Endothelial cell of umbilical vein (primary cell): ENCODE results near the gene PAN3.

Source experiments
- CTCF ChIP-seq, 2 donors: IDR thresholded peaks; 1 replicate in 1 of 2; 2 replicates in 1 of 2; pipeline ENCODE4 v1.5.1; 2011; ENCODE audit warnings: low read length in 2 of 2, mild to moderate bottlenecking in 2 of 2, moderate library complexity in 2 of 2, control low read depth in 1 of 2, inconsistent platforms in 1 of 2, low read depth in 1 of 2; ENCODE audit not compliant: insufficient read depth in 1 of 2; ENCODE audit errors: extremely low read depth in 1 of 2
- EZH2 ChIP-seq: IDR thresholded peaks from 2 replicates; pipeline ENCODE4 v1.6.1; 2012; ENCODE audit warnings: borderline replicate concordance, low read depth, mild to moderate bottlenecking, moderate library complexity, low read length, inconsistent platforms; ENCODE audit not compliant: severe bottlenecking
- FOS ChIP-seq: IDR thresholded peaks from 2 replicates; pipeline ENCODE4 v1.6.1; 2011; ENCODE audit warnings: mild to moderate bottlenecking, low read length, moderate library complexity, borderline replicate concordance; ENCODE audit not compliant: insufficient read depth
- GATA2 ChIP-seq: IDR thresholded peaks from 2 replicates; pipeline ENCODE4 v1.7.0; 2011; ENCODE audit warnings: low read depth, mild to moderate bottlenecking, moderate library complexity, mixed read lengths, low read length; ENCODE audit not compliant: insufficient read length, insufficient read depth
- MYC ChIP-seq: IDR thresholded peaks from one replicate; pipeline ENCODE4 v1.6.1; 2011; ENCODE audit warnings: mild to moderate bottlenecking, low read depth, low read length
- POLR2A ChIP-seq: IDR thresholded peaks from 2 replicates; pipeline ENCODE4 v1.6.1; 2012; ENCODE audit warnings: low read depth, mild to moderate bottlenecking, control low read depth, low read length
- POLR2AphosphoS5 ChIP-seq: IDR thresholded peaks from 2 replicates; pipeline ENCODE4 v1.6.1; 2012; ENCODE audit warnings: low read depth, mild to moderate bottlenecking, control low read depth, low read length, moderate library complexity; ENCODE audit not compliant: insufficient read depth

- TF ChIP-seq GATA2, result no peak
- no peak for TF ChIP-seq CTCF (IDR thresholded peaks at IDR 0.05; ENCODE audit: extremely low read depth in 1 of 2, insufficient read depth in 1 of 2, low read depth in 1 of 2, low read length in 2 of 2)
- TF ChIP-seq MYC, result no peak
- no peak for TF ChIP-seq EZH2
- no peak for TF ChIP-seq POLR2A
- TF ChIP-seq POLR2AphosphoS5, result no peak
- no peak for TF ChIP-seq FOS
Observed at GRCh38 chr13:28268800-28269223, 130.5 kb downstream of the PAN3 start.
